D721Med (cell line): Measurements from ENCODE around the gene ID2.
A peak's percentile ranks its signal among the peaks of the same experiment; 100 is the strongest.

ENCODE experiments used
- DNase-seq: peaks from one replicate; pipeline ENCODE4 v3.0.0; 2011; ENCODE audit warnings: low spot score; ENCODE audit not compliant: insufficient read length
- FAIRE-seq: peaks from 2 replicates; lab custom pipeline; 2011; peaks lifted over from hg19 to GRCh38; lab: Jason Lieb, UNC
- TF ChIP-seq, protein P1 (sequence below): IDR thresholded peaks from 2 replicates; pipeline ENCODE4 v1.5.1; 2012; ENCODE audit warnings: mild to moderate bottlenecking, control low read depth; ENCODE audit not compliant: insufficient read depth; ENCODE audit errors: missing control alignments

Gene ID2

DNA sequence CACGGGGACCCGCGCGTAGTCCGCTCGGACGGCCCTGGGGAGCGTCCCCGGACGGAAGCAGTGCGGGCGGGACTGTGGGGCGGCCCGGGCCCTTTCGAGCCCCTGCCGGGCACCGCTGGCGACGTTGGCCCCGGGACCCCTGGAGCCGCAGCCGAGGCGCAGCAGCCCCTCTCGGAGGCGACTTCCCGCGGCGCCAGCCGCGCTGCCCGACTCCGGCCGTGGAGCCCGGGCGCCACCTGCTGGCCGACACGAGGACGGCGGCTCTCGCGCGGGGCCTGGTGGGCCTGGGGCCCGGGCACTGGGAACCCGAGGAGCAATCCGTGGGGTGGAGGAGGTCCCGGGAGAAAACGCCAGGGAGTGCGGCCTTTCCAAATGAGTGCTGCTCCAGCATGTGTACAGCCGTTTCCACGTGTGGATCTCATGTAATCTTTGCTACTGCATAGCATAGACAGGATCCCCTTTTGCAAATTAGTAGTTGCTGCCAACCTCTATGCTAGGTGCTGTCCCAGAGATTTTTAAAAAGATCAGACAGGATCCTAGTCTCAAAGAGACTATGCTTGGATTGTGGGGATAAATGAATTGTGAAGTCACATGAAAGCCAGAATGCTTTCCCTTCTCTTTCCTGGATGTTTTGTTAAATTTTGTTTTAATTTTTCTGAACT lies 4.0 kb downstream of the ID2 start:
- TF ChIP-seq, protein P1, sequence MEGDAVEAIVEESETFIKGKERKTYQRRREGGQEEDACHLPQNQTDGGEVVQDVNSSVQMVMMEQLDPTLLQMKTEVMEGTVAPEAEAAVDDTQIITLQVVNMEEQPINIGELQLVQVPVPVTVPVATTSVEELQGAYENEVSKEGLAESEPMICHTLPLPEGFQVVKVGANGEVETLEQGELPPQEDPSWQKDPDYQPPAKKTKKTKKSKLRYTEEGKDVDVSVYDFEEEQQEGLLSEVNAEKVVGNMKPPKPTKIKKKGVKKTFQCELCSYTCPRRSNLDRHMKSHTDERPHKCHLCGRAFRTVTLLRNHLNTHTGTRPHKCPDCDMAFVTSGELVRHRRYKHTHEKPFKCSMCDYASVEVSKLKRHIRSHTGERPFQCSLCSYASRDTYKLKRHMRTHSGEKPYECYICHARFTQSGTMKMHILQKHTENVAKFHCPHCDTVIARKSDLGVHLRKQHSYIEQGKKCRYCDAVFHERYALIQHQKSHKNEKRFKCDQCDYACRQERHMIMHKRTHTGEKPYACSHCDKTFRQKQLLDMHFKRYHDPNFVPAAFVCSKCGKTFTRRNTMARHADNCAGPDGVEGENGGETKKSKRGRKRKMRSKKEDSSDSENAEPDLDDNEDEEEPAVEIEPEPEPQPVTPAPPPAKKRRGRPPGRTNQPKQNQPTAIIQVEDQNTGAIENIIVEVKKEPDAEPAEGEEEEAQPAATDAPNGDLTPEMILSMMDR, result peak; percentile 73
- no peak for FAIRE-seq
- DNase-seq, result peak; percentile 72

DNA sequence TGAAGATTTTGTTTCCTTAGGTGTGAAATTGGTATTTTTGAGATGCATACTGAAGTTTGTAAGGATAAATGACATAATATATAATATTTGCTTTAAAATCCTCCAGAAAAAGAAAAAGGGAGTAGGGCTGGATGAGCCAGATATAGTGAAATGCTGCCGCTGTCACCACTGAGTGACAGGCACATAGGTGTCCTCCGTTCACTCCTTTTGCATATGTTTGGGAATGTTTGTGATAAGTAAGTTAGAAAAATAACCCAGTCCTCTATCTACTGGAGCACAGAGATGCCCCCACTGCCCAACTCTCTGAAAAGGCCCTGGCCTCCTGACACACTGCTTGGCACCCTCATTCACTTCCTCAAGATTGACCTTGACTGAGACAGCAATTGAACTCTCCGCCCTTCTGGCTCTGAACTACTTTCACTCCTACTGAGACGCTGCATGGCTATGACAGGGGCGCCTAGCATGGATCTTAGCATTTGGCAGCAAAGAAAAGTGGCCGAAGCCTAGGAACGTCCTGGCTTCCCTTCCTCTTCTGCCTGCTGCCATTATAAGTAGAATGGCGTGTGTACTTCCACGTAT lies 10.1 kb downstream of the ID2 start:
- DNase-seq (no peak), FAIRE-seq (no peak)
- TF ChIP-seq, protein P1, result no peak

DNA sequence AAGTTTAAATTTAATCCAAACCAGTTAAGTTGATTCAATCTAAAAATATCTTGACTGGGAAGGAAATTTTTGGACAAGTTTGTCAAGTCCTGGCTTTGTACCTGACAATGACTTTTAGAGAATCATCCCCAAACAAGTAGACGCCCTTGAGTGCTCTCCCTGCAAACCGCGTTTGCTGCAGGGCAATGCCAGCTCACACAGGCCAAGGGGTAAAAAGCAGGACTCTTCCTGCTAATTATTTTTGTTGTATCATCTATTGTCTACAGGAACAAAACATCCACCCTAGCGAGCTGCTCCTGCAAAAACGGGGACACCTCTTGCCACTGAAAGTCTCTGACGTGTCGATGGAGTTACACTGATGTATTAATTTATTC lies 10.9 kb downstream of the ID2 start:
- TF ChIP-seq, protein P1, result no peak
- DNase-seq (no peak), FAIRE-seq (no peak)

DNA sequence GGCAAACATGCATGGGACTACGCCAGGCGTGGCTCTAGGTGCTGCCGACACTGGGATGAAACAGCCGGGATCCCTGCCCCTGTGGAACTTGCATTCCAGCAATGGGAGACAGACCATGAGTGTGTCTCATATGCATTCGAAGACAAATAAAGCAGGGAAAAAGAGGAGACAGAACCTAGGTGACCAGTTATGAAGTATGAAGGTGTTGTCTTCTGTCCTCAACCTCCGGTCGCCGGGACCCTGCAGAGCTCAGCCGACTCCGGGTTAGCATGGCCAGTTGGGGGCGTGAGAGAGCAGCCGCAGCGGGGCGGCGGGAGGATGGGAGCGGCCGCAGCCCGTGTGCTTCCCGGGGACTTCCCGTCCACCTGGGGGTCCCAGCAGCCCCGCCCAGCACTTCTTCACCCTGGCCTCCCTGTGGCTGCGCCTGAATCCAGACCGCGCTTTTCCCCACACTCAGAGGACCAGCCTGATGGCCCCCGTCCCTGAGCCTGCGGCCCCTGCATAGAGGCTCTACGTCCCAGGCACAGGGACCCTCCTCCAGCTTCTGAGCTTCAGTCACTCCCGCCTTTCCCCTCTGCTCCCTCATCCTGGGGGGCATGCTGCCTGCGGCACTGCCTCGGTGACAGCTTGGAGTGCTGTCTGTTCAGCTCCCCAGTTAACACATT lies 11.4 kb downstream of the ID2 start:
- DNase-seq, result peak; percentile 53
- FAIRE-seq, result no peak
- TF ChIP-seq, protein P1, result peak; percentile 52

DNA sequence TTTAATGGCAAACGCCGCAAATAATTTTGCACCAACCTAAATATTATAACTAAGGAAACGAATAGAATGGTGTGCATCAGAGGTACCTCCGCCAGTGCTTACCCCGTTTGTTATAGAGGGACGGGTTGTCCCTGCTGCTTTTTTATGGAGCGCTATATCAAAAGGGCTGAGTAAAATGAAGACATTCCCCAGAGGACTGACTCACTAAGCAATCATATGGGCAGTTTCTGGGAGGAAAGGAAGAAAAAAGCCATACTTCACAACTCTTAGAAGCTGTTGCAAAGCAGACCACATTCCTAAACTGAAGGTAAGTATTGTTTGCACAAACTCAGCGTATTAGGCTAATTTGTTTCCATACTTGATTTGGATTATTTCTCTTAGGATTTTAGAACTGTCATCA lies 12.9 kb downstream of the ID2 start:
- DNase-seq (no peak), FAIRE-seq (no peak)
- TF ChIP-seq, protein P1, result no peak

DNA sequence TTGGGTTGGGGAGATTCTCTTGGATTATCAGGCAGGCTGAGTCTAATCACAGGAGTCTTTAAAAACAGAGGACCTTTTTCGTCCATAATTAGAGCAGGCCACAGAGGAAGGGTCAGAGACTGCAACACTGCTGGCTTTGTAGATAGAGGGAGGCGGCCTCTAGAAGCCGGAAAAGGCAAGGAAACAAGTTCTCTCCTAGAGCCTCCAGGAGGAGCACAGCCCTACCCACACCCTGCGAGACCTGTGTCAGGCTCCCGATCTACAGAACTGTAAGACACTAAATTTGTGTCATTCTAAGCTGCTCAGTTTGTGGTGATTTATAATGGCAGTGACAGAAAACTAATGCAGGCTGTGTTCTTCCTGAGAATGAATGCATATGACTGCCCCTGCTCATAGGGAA lies 15.3 kb downstream of the ID2 start:
- TF ChIP-seq, protein P1, result no peak
- DNase-seq (no peak), FAIRE-seq (no peak)

DNA sequence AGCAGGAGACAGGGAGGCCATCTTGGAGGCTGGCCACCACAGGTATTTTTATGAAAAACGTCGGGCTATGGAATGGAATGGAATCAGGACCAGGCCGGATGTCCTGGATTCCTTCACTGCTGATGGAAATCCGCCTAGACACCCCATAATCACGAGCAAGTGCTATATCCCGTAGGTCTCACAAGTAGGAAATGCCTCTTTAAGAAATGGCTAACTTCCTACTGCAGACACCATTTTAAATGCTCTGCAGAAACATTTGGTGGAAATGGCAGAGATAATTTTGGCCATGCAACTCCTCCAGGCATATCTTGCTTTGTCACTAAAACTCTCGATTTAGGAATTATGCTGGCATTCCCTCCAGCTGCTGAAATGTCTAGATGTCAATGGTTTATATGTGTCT lies 18.0 kb downstream of the ID2 start:
- TF ChIP-seq, protein P1, result no peak
- no peak for FAIRE-seq
- DNase-seq, result no peak
